HG02798 (cell line): ENCODE measurements around the gene RARG.

ENCODE experiments used
- ATAC-seq: cut with Tn5 transposase; IDR thresholded peaks from one replicate; pipeline ENCODE4 v1.9.1; 2021; ENCODE audit warnings: mild to moderate bottlenecking; ENCODE audit not compliant: unreplicated experiment, poor library complexity

Gene RARG

DNA sequence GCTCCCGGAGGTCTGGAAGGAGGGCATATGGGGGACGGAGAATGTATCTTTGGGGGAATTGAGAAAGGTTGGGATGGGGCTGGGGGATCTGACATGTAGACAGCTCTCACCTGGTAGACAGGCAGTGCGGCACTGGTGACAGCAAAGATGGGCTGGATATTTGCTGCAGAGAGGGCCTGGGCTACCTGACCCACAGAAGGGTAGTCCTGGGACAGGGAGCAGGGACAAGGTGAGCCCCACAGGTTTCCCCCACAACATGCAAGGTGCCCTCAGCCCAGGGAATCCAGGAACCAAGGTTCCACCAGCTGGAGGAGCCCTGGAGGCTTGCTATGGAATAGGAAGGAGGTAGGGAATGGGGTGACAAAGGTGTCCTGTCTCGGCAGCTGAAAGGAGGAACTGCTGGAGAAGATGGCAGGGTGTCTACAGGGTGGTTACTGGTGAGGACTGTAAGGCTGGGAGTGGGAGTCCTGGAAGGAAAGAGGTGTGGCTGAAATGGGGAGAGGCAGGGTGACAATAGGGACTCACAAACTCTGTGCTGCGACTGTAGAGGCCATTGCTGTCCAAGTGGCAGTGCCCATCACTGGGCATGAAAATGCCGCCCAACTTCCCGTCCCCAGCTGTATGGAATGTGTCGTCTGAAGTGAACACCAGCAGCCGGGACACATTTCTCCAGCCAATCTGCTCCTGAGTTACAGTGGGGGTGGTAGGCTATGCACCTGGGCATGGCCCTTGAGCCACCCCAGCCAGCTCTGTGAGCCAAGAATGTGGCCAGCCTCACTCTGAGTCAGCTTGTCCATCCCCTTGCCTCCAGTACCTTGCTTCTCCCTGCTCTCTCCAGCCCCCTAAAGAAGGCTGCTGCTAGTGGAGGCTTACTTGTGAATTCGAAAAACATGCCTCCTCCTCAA is 36.2 kb downstream of the RARG start:
- no peak for ATAC-seq

DNA sequence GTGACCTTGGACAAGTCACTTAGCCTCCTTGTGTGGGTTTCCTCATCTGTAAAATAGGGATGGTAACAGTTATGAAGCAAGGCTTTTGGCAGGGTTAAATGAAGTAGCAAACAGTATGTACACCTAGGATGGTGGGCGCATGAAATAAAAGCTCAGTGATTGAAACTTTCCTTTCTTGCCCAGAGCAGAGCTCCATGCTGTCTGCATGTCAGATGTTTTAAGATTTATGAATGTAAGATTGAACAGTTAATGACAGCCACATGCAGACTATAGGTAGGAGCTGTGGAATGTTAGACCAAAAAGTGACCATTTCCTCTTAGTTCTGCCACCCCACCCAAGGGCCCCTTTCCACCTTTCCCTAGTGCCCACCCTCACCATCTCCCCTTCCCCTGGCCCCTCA is 37.0 kb downstream of the RARG start:
- ATAC-seq = no peak

DNA sequence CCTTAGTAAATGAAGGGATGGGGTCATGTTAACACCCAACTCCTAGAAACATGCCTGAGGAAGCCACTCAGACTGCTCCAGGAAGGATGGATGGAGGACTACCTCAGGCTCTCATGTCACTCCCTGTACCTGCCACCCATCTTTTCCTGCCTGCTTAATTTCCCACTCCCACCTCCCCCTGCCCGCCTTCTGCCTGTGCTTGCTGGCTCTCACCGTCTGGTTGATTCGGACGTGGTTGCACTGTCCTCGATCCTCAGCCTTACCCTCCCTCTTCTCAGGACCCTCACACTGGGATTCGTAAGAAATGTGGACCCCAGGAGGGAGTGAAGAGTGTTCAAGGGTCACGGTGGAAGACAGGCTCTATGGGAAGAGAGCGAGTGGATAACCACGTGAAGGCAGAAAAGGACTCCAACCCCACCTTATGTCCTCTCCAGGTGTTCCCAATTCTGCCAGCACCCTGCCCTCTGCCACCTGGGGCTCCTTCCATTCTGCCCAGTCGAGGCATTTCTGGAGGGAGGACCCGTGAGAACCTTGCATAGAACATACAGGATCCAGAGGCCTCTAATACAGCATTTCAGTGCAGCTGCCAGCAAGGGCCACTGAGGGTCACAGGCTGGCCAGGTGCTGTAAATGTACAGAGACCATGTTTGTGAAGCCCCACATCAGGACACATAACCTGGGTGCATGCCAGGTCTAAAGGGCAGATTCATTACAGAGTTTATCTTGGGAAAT is 37.9 kb downstream of the RARG start:
- no peak for ATAC-seq

DNA sequence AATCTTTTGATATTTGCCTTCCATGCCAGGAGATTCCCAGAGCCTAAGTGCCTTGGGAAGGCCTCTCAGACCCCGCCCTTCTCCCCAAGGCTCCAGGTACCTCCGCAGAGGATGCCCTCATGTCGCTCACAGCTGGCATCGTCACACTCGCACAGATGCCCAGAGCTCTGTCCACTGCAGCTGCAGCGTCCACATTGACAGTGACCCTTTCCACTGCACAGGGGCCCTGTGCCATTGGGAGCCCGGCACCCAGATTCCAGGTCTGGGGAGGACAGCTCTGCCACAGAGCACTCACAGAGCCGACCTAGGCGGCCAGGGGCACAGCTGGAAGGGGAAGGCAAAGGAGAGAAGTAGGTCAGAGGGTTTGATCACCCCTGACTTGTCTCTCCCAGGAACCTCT is 39.0 kb downstream of the RARG start:
- ATAC-seq = no peak

DNA sequence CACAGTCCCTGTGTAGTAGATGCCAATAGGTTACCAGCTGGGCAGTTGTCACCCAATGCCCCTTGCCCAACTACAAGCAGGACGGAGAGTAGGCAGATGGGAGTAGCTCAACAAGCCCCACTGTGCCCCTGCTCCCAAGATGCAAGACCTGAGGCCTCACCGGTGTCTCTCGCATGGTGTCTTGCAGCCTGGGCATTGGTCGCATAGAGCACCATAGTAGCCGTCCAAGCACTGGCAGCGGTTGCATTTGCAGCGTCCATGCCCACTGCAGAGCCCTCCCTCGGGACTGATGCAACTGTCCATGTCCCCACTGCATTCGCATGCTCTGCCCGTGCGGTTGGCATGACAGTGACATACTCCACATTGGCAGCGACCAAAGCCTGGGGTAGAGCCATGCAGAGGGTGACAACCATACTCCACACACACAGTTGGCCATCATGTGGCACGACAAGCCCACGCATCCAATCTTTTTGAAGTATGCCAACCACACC is 39.4 kb downstream of the RARG start:
- ATAC-seq = no peak

DNA sequence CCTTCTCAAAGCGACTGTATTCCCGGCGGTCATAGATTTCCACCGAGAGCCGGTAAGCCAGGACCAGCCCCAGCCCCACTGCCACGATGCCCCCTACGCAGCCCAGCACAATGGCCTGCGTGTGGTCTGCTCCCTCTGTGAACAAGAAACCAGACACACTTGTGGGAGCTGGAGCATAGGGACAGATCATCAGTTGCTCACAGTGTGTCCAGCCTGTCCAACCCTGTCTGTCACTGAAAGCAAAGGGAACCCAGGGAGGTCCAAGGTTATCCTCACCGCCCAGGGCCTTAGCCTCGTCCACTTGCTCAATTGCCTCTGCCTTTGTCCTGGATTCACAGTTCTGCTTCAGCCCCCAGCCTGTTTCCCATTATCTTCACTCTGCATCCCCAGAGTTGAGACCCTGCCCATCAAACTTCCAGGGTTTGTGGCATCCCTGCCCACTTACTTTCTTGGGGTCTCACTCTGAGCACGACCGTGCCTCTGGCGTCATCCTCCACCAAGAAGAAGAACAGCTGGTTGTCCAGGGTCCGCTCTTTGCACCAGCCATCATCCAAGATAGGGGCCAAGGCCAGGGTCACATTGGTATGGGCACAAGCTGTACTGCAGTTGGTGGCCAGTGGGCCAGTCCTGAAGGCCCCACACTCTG is 40.0 kb downstream of the RARG start:
- ATAC-seq = no peak

DNA sequence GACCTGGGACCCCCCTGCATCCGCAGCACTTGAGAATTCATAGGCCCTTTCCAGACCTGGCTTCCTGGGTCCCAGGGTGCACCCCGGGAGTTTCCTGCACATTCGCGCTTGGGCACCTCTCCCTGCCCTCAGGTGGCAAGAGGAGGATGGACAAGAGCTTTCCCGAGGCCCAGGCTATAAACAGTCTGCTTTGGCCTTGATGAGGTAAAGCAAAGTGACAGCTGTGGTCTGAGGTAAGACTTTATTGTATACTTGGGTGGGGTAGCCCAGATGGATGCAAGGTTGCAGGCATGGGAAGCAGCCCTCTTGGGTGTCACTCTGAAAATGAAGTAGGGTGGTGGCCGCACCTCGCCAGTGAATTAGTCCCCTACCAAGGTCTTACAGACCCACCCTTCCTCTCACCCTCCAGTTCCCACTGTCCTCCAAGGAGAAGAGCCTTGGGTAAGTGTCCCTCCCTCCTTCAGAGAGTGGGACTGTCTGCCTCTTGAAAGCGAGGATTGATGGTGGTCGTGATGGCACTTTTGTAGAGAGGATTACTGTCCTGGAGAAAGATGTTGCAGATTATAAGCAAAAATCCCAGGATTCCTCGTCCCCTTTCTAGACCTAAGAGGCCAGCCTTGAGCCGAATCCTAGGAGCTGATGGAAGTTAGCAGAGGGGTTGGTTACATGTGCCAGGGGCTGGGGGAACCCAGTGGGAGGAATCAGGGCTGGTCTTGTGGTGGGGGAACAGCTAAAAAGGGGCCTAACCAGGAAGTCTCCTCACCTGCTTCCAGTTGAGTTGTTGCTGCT is 40.7 kb downstream of the RARG start:
- no peak for ATAC-seq

DNA sequence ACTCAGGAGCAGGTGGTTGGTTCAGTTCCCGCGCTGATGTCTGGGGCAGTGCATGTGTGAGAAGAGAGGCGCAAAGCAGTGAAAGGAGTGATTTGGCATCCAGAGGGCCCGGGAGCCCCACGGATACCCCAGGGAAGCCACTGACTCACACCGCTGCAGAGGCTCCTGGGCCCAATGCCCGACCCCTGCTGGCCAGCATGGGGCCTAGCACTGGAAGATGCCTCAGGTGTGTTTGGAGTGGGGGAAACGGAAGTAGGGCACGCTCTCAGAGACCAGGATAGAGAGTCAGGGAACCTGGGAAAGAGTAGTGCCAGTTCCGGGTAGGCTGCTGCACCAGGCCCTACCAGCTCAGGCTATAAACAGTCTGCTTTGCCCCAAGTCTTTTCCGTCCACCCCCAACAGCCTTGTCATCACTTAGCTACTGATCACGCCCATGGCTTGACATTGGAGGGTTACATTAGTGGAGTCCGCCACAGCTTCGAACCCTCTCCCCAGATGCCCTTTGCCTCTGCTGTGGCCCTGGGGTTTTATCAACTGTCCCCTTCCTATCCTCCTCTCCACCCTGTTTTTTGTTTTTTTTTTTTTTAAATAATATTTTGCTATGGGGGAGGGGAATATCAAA is 41.8 kb downstream of the RARG start:
- ATAC-seq = no peak

DNA sequence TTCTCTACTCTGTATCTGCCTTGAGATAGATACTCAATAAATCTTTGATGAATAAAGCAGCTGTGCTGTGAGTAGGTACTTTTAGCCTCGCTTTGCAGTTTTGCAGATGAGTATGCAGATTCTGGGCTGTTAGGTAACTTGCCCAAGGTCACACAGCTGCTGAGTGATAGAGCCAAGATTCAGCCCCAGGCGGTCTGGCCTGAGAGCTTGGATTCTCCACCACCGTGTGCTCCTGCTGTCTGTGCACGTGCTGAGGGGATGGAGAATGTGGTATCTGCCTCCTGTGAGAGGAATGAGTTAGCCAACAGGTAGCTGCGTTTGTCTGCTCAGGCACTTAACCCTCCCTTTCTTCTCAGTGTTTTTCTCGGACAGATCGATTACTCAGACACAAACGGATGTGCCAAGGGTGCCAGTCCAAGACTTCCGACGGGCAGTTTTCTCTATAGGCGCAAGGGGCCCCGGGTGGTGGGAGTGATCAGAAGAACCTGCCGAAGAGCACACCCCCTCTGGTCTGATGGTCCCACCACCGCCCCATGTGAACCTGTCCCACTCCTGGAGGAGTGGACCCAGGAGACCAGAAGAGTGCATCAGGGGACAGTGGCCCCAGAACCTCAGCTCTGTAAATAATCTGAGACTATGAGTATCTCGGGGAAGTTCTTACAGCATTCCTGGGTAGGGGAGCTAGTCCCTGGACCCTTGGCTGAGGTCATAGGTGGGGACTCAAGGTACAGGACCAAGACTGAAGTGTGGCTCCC is 44.7 kb downstream of the RARG start:
- no peak for ATAC-seq

DNA sequence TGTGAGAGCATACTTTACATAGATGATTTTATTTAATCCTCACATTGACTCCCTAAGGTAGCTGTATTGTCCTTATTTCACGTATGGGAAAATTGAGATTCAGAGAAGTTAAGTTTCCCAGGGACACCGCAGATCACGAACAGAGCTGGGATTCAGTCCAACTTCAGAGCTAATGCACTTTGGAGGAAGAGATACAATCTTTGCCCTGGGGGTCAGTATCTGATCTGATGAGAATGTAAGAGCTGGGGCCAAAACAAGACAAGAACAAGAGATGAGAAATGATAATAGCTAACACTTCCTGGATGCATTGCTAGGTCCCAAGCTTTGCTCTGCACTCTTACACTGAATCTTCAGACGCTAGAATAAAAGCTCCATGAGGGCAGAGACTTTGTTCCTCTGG is 45.3 kb downstream of the RARG start:
- ATAC-seq = no peak

DNA sequence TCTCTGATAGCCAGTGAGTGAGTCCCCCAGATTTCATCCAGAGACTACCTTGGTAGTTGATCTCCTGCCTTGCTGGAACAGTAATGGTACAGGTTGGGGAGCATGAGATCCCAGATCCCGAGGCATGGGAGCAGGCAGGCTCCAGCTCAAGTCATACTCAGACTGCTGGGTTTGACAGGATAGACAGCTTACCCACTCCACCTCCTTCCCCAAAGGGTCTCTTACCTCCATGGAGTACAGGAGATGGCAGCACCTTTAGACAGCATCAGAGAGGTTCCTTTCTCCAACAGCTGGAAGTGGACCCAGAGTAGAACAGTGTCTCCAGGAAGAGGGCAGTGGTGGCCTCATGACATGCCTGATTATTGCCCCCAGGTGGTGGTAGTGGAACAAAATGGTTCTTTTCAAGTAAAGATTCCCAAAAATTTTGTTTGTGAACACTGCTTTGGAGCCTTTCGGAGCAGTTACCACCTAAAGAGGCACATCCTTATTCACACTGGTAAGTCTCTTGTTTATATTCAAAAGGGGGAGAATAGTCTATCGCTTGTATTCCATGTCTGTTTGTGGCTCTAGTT is 46.3 kb downstream of the RARG start:
- ATAC-seq = no peak

DNA sequence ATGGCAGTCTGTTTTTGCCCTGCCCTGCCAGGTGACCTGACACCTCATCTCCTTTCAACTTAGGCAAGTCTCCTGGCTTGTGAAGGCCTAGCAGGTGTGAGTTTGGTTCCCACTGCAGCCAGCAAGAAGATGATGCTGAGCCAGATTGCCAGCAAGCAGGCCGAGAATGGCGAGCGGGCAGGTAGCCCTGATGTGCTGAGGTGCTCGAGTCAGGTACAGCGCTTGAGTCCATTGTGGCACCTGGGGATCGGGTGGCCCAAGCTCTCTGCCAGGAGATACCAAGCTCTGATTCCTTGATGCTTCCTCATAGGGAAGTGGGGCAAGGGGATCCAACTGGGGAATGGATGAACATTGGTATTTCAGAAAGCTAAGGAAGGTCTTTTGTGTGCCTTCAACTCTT is 47.2 kb downstream of the RARG start:
- ATAC-seq = no peak

DNA sequence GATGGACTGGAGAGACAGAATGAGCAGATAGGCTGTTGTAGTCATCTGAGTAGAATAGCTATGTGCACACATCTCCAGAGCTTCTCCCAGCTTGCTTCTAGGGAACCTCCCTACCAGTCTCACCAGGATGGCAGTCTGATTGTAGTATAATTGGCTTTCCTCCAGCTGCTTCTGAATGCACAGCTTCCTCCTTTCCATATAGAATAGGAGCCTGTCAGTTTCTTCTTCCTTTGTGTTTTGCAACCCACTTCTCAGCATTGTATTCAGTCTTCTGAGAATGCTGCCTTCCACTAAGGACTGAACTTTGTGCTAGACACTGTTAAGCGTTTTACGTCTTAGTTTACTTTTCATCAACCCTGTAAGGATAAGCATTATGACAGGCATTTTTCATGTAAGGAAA is 49.1 kb downstream of the RARG start:
- no peak for ATAC-seq

DNA sequence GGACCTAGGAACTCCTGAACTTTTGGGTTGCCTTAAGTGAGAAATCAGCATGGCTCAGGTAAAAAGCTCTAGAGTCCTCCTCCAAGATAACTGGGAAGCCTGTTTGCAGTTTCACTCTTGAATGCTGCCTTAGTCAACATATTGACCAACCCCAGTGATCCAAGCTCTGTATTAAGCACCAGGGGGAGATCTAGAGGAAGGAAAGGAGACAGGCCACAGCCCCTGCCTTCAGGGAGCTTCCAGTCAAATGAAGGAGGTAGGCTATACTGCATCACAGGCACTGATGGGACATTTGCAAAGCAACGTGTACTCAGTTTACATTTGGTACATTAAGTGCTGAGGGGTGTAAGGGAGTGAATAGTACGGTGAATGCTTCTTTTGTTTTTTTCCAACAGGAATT is 50.1 kb downstream of the RARG start:
- no peak for ATAC-seq

DNA sequence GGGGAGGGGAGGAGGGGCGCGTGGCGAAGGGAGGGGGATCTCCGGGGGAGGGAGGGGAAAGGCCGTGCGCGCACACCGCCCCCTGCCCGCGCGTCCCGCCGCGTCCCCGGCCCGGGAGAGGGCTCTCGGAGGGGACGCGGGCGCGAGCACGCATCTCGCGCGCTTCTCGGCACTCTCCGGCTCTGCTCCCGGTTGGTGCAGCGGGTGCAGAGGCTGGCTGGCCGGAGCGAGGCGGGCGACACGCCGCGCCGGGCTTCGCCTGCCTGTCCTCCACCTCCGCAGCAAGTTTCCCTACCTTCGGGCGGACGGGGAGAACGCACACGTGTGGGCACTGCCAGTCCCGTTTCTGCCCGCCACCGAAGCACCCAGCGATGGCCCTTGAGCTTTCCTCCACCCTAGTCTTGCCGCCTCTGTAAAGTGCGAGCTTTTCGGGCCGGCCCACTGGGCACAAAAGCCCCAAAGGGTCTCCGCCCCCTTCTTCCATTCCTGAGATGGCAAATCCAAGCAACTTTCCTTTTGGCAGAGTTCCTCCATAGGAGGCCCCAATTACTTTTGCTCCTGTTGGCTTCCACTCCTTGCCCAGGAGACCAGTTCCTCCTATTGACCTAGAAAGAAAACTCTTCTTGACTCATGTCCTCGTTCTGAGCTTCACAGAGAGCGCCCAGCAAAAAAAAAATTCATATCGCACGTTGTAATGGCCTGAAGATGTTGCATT is 50.9 kb downstream of the RARG start:
- peak; percentile 54 for ATAC-seq

DNA sequence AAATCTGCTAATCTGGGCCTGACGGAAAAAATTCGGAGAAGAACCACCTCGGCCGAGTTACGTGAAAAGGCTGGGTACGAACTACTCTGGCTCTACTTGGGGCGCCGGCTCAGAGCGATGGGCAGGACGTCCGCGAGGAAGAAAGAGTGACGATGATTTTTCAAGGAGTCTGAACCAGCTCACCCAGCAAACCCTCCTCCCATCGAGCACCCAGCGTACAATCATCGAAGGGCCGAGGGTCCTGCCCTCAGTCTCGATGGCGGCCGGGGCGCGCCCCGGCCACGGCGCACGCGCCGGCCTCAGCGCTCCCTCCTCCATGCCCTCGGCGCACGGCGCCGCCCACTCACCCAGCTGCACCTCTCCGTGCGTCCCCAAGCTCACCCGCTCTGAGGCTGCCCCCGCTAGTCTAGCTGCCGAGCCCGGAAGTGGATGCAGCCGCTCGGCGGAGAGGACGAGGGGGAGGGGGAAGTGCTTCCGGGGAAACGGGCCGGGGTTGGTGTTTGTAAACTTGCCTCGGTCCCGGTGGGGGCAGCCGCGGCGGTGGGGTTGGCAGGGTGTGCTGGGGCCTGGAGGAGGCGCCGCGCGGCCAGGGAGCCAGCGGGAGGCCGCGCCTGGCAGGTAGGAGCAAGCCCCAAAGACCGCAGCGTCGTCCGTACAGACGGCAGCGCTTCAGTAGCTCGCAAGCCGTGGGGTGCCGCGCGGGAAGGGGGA is 51.6 kb downstream of the RARG start, which contains the start of the genes CSAD and ZNF740:
Gene CSAD, minus strand, starts transcription at position 706 of the 711 bp plus-strand sequence. CDS start 7,455 bp downstream, outside the sequence.
Gene ZNF740, plus strand, starts transcription at position 503 of the 711 bp plus-strand sequence. CDS start 1,262 bp downstream, outside the sequence.
- peak; percentile 95 for ATAC-seq

DNA sequence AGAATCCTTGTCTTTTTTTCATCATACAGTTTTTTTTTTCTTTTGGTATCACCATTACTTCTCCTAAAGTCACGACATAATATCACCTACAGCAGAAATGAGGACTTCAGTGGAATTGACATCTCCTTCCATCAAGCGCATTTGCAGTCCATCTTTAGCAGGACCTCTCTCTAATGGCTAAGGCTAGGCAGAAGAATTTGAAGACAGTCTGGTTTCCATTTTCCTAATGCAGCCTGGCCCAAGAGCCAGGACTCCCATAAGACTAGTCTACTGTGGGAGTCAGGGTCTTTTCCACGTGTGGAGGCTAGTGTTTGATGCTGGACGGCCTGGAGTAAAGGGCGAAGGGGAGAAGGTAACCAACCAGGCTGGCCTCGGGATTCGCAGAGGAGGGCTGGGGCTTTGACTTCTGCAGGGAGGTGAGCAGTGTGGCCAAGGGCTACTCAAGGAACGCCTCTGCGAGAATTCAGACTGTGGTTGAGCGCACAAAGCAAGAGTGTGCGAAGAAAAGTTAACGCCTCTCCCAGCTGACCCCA is 52.3 kb downstream of the RARG start:
- peak; percentile 18 for ATAC-seq
